Activated effector memory CD4-positive, alpha-beta T cell treated with Interleukin-2 at 50 U/mL for 16 hours (primary cell): ENCODE measurements around the gene UBL4B.

ENCODE experiments used
- DNase-seq: peaks from one replicate; pipeline ENCODE4 v3.0.0-alpha.2; 2020

UBL4B gene

GRCh38 chr1:110086961-110087360 is 25.3 kb upstream of the UBL4B start:
- no peak for DNase-seq

DNA sequence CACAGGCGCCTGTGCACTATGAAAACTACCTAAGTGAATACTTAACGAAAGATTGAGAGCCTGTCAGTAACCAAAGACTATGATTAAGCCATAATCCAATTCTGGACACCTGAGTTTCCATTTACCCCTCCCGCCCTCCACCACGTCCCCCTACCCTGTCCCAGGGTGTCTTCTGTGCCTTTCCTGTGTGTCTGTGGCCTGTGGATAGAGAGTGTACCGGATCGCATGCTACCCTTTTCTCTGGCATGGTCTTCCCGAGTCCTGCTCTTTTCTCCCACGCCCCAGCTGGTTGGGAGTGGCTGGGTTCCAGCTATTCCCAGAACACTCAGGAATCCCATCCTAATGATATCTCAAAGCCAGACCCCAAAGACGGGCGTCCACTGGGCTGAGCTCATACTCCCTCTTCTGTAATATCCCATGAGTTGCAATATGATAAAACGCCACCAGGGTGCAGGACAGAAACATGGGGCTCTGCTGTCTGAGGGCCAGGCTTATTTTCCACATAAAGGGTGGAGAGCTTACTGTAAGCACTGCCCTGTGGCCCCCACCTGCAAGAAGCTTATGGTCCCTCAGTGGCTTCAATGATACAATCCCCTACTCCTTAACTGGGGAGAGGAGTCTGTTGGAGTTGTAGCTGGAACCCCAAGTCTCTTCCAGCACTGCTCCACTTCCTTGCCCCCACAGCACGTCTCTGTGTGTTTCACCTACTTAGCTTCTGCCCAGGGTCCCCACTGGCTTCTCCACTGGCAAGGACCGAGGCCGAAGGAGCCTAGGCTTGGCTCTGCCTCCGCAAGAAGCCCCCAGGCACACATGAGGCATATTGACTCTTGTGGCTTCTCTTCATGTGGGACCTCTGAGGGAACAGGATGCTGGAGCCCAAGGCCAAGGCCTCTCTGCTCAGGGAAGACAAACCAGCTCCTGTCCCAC is 24.2 kb upstream of the UBL4B start:
- no peak for DNase-seq

DNA sequence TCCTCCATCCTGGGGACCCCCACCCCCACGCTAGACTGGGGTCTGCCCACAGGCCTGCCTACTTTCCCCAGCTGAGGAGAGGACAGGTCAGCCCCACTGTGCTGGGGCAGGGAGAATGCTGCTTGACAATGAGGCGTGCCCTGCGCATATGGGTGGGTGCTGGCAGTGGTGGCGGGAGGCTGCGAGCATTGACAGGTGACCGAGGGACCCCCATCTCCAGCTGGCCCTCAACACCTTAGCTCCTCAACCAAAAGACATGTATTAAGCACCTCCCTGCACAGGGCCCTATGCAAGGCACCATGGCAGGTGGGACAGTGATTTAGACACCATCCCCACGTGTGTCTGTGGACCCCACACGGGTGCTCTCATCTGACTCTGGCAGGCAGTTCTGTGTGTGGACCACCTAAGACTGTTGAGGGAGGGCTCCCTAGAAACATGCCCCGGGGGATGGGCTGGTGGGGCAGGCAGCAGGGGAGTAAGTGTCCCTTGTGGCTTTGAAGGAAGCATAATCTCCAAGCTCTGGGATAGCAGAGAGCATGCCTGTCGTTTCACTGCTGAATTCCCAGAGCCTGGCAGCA is 23.4 kb upstream of the UBL4B start:
- no peak for DNase-seq

DNA sequence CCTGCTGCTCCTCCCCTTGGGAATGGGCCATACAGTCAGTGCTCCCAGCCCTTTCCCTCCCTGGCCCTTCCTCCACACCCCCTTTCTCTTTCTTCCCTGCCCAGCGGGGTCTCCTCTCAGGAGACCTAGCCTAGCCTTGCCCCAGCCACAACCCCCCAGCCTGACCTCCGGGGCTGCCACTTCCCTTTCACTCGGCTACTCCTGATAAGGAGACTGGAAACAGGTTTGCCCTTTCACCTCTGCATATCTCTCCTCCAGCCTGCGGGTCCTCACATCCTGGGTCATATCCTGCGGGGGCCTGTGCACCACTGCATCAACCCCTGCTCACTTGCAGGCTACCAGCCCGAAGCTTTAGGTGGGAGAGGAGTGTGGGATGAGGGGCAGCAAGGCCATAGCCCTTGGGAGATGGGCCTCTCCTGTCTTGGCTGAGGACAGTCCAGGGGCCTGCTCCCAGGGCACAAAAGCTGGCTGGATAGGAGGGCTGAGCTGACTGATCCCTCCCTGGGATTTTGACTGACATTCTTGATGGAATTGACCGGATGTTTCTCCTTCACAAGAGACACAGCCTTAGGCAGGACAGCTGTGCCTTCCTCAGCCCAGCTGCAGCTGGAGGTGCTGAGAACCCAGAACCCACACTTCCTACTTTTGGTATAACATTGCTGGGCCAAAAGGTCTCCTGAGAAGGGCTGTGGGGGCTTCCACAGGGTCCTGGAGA is 22.5 kb upstream of the UBL4B start:
- no peak for DNase-seq

- DNase-seq: no peak
Observed at GRCh38 chr1:110091381-110091780, 20.9 kb upstream of the UBL4B start.

- no peak for DNase-seq
Observed at GRCh38 chr1:110091791-110092190, 20.5 kb upstream of the UBL4B start.

GRCh38 chr1:110092991-110093390 is 19.3 kb upstream of the UBL4B start:
- no peak for DNase-seq

- no peak for DNase-seq
Observed at GRCh38 chr1:110094931-110095654, 17.1 kb upstream of the UBL4B start.

DNA sequence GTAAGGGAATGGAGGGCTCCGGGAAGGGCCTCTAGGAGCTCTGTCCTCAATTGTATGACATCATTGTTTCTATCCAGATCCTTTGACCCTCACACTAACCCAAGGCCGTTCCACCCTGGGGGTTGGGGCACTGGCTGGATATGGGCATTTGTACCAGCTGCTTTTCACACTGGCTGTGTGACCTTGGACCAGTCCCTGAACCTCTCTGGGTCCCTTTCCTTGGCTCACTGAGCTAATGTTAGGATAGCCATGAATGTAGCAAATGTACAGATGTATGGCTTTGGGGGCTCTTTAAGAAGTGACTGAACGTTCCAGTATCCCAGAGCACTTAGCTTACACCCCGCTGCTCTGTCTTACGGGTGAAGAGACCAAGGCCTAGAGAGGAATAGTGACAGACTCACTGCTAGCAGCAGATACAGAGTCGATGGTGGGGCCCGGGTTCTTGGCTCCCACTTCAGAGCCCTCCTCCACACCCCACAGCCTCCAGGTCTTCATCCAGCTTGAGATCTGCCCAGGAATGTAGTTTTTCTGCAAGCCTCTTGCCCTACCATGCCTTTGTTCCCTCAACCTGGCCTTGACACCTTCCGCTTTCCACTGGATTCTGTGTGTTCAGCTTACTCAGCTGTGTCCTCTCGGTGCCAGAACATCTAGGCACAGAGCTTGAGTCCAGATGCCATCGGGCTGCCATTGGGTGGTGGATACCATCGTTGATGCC is 14.6 kb upstream of the UBL4B start:
- no peak for DNase-seq

DNA sequence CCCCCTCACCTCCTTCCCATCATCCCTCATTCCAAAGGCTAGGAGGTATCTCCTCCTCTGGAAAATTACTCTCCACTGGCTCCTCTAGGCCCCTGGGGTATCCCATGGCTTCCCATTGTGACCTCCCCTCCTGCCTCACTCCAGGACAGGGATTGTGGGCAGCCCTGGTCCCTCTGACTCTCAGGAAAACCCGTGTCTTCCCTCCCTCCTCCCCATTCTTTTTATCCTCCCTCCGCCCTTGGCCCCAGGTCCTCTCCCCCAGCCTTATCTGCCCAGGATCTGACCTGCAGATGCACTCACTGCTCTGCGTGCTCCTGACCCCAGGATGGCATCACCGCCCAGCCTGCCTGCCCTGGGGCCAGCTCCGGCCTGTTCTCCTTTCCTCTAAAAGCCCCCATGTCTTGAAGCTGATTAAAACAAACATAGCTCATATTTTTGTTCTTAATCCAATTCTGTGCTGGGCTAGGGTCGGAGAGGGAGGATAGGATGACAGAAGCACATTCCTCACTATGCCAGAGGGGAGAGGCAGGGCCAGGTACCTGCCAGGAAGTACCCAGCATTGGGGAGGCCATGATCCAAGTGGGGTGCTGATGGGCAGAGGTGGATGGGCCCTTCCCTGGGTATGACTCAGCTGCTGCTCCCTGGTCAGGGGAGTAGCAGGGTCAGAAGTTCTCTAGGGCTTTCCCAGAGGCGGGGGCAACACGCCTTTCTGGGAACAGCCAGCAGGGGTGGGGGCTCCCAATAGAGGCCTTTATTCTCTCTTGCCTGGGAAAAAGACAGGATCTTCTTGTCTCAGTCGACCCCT is 13.8 kb upstream of the UBL4B start:
- no peak for DNase-seq

- DNase-seq: no peak
Observed at GRCh38 chr1:110100335-110100734, 11.9 kb upstream of the UBL4B start.

DNA sequence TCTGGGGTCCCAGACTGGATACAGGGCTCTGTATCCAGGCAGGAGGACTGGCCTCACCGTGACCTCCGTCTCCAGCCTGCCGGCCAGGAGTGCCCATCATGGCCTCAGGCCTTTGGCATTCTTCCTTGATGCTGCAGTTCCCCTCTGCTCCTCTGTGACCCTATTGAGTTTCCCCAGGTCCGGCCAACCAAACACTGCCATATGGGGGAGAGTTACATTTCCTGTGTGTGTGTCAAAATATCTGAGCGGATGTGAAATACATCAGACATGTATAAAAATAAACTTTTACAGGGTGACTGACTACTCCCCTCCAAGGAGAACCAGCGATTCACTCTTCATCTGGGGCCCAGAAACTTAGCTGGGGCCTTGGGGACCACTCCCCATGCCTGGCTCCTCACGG is 10.2 kb upstream of the UBL4B start:
- no peak for DNase-seq

- DNase-seq: peak; percentile 26
Observed at GRCh38 chr1:110106013-110106941, 6.0 kb upstream of the UBL4B start.

GRCh38 chr1:110107867-110108469 is 4.3 kb upstream of the UBL4B start:
- DNase-seq: no peak

GRCh38 chr1:110111081-110111480 is 1.2 kb upstream of the UBL4B start:
- no peak for DNase-seq

DNA sequence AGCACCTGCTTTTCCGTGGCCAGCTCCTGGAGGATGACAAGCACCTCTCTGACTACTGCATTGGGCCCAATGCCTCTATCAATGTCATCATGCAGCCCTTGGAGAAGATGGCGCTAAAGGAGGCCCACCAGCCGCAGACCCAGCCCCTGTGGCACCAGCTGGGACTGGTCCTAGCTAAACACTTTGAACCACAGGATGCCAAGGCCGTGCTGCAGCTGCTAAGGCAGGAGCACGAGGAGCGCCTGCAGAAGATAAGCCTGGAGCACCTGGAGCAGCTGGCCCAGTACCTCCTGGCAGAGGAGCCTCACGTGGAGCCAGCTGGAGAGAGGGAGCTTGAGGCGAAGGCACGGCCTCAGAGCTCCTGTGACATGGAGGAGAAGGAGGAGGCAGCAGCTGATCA is 413 bp downstream of the UBL4B start:
- no peak for DNase-seq

- no peak for DNase-seq
Observed at GRCh38 chr1:110113551-110113950, 1.3 kb downstream of the UBL4B start.

DNA sequence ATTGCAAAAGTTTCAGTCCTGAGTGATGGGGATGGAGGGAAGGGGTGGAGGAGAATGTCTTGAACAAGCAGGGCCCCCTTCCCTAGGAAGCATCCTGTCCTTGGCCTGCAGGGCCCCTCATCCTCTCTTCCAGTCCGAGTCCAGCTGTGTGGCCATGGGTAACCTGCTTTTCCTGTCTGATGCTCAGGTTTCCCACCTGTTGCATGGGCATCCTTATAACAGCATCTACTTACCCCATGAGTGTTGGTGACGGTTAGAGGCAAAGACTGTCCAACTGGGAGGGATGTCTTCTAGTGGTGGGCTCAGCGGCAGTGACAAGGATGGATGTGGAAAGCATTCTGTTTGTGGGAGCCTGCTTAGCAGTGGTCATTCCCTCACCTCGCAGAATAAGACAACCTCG is 1.9 kb downstream of the UBL4B start:
- no peak for DNase-seq

- DNase-seq: no peak
Observed at GRCh38 chr1:110114784-110115183, 2.5 kb downstream of the UBL4B start.
